ENCODE measurements around the gene DGKB. TPM values are rescaled to one million over a fixed set of nuclear protein-coding genes. Genes with fewer than 3 reads are reported as not detected.
A peak's percentile ranks its signal among the peaks of the same experiment; 100 is the strongest.

Gene DGKB
- total RNA-seq, 1 donor from 2014 or later: 0.32 TPM

GRCh38 chr7:14765731-14766130, 136.8 kb downstream of the DGKB start:
- Mint-ChIP-seq H3K27ac (ENCODE audit: unreplicated experiment) (peak overlapping the region; percentile 3), H3K4me3 (ENCODE audit: unreplicated experiment) (no peak overlapping the region), H3K9me3 (ENCODE audit: unreplicated experiment) (peaks cover 4% of the 10 kb centered on the region), H3K27me3 (ENCODE audit: unreplicated experiment) (no peaks in the 10 kb centered on the region), H3K36me3 (ENCODE audit: unreplicated experiment) (no peaks in the 10 kb centered on the region), H3K4me1 (ENCODE audit: unreplicated experiment) (peaks cover 57% of the 10 kb centered on the region)
- TF ChIP-seq CTCF (IDR thresholded peaks at IDR 0.05): no peak
- no peak for DNase-seq (ENCODE audit: extremely low spot score, unreplicated experiment)

- Mint-ChIP-seq H3K27me3 (ENCODE audit: unreplicated experiment) (no peaks in the 10 kb centered on the region), H3K4me1 (ENCODE audit: unreplicated experiment) (peaks cover 43% of the 10 kb centered on the region), H3K36me3 (ENCODE audit: unreplicated experiment) (no peaks in the 10 kb centered on the region), H3K27ac (ENCODE audit: unreplicated experiment) (no peak overlapping the region), H3K4me3 (ENCODE audit: unreplicated experiment) (no peak overlapping the region), H3K9me3 (ENCODE audit: unreplicated experiment) (no peaks in the 10 kb centered on the region)
- TF ChIP-seq CTCF (IDR thresholded peaks at IDR 0.05): no peak
- no peak for DNase-seq (ENCODE audit: extremely low spot score, unreplicated experiment)
Measured at GRCh38 chr7:14762561-14762960, 140.0 kb downstream of the DGKB start.

GRCh38 chr7:14761510-14762296, 140.8 kb downstream of the DGKB start:
- H3K4me1 Mint-ChIP-seq (ENCODE audit: unreplicated experiment): peaks cover 34% of the 10 kb centered on the region

GRCh38 chr7:14760730-14761478, 141.6 kb downstream of the DGKB start:
- DNase-seq (ENCODE audit: extremely low spot score, unreplicated experiment): no peak
- no peak for TF ChIP-seq CTCF (IDR thresholded peaks at IDR 0.05)
- no peaks in the 10 kb centered on the region for H3K9me3 Mint-ChIP-seq (ENCODE audit: unreplicated experiment)
- H3K27me3 Mint-ChIP-seq (ENCODE audit: unreplicated experiment): no peaks in the 10 kb centered on the region
- H3K36me3 Mint-ChIP-seq (ENCODE audit: unreplicated experiment): no peaks in the 10 kb centered on the region
- H3K4me3 Mint-ChIP-seq (ENCODE audit: unreplicated experiment): no peak overlapping the region
- peak overlapping the region; percentile 75 for H3K27ac Mint-ChIP-seq (ENCODE audit: unreplicated experiment)
- peaks cover 26% of the 10 kb centered on the region for H3K4me1 Mint-ChIP-seq (ENCODE audit: unreplicated experiment)

More at GRCh38 chr7:14761510-14762296, 140.8 kb downstream of the DGKB start:
- H3K27me3 Mint-ChIP-seq (ENCODE audit: unreplicated experiment): no peaks in the 10 kb centered on the region
- peak overlapping the region; percentile 75 for H3K27ac Mint-ChIP-seq (ENCODE audit: unreplicated experiment)
- no peak for TF ChIP-seq CTCF (IDR thresholded peaks at IDR 0.05)
- no peaks in the 10 kb centered on the region for H3K9me3 Mint-ChIP-seq (ENCODE audit: unreplicated experiment)
- H3K4me3 Mint-ChIP-seq (ENCODE audit: unreplicated experiment): no peak overlapping the region
- no peaks in the 10 kb centered on the region for H3K36me3 Mint-ChIP-seq (ENCODE audit: unreplicated experiment)
- no peak for DNase-seq (ENCODE audit: extremely low spot score, unreplicated experiment)

GRCh38 chr7:14759785-14760184, 142.8 kb downstream of the DGKB start:
- no peak for TF ChIP-seq CTCF (IDR thresholded peaks at IDR 0.05)
- Mint-ChIP-seq H3K4me3 (ENCODE audit: unreplicated experiment) (no peak overlapping the region), H3K27ac (ENCODE audit: unreplicated experiment) (no peak overlapping the region), H3K36me3 (ENCODE audit: unreplicated experiment) (no peaks in the 10 kb centered on the region), H3K9me3 (ENCODE audit: unreplicated experiment) (no peaks in the 10 kb centered on the region), H3K4me1 (ENCODE audit: unreplicated experiment) (peaks cover 24% of the 10 kb centered on the region), H3K27me3 (ENCODE audit: unreplicated experiment) (no peaks in the 10 kb centered on the region)
- no peak for DNase-seq (ENCODE audit: extremely low spot score, unreplicated experiment)

All from osteocyte (in vitro differentiated cells).